IPS-15b (cell line): Measurements from ENCODE around the gene CD247.

Experiments used
- H3K27me3 ChIP-seq: one replicate; pipeline ENCODE4 v1.6.1; 2013; ENCODE audit warnings: low read length; ENCODE audit not compliant: control insufficient read depth, insufficient read depth
- H3K36me3 ChIP-seq: one replicate; pipeline ENCODE4 v1.6.1; 2013; ENCODE audit warnings: low read length; ENCODE audit not compliant: control insufficient read depth, insufficient read depth
- H3K4me1 ChIP-seq: one replicate; pipeline ENCODE4 v1.6.1; 2013; ENCODE audit warnings: mild to moderate bottlenecking, low read length; ENCODE audit not compliant: control insufficient read depth, insufficient read depth
- H3K4me3 ChIP-seq: one replicate; pipeline ENCODE4 v1.5.1; 2013; ENCODE audit warnings: low read depth, low read length
- H3K9ac ChIP-seq: one replicate; pipeline ENCODE4 v1.6.1; 2013; ENCODE audit warnings: low read depth, mild to moderate bottlenecking, low read length
- H3K9me3 ChIP-seq: one replicate; pipeline ENCODE4 v1.6.1; 2013; ENCODE audit warnings: mild to moderate bottlenecking, low read length; ENCODE audit not compliant: control insufficient read depth, insufficient read depth

The CD247 gene

DNA sequence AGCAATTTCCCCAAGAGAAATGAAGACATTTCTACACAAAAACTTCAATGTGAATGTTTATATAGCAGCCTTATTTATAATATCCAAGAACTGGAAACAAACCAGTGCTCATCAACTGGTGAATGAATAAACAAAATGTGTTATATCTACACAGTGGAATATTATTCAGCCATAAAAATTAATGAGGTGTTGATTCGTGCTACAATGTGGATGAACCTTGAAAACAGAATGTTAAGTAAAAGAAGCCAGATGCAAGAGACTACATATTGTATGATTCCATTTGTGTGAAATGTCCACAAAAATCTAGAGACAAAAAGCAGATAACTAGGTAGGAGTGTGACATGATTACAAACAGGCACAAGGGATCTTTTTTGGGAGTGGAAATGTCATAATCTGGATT lies 110.0 kb downstream of the CD247 start:
- peaks cover 9% of the 10 kb centered on the region for H3K36me3 ChIP-seq
- H3K27me3 ChIP-seq, result no peaks in the 10 kb centered on the region
- no peaks in the 10 kb centered on the region for H3K9me3 ChIP-seq
- no peak overlapping the region for H3K4me3 ChIP-seq
- H3K9ac ChIP-seq, result no peak overlapping the region
- H3K4me1 ChIP-seq, result no peaks in the 10 kb centered on the region

DNA sequence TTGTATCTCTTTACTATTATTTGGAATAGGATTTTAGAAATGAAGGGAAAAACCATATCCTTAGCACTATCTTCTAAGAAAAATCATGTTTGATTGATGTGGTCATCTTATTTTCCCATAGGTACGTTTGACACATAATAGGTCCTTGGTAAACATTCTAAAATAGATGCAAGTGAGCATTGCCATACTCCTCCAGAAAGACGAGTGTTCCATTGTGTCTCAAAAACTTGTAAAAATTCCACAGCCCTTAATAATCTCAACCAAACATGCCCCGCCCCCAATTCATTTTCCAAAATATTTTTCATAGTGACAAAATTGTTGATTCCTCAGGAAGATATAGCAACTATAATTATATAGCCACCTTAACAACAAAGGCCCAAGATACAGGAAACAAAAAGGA lies 113.4 kb downstream of the CD247 start:
- H3K36me3 ChIP-seq, result no peaks in the 10 kb centered on the region

DNA sequence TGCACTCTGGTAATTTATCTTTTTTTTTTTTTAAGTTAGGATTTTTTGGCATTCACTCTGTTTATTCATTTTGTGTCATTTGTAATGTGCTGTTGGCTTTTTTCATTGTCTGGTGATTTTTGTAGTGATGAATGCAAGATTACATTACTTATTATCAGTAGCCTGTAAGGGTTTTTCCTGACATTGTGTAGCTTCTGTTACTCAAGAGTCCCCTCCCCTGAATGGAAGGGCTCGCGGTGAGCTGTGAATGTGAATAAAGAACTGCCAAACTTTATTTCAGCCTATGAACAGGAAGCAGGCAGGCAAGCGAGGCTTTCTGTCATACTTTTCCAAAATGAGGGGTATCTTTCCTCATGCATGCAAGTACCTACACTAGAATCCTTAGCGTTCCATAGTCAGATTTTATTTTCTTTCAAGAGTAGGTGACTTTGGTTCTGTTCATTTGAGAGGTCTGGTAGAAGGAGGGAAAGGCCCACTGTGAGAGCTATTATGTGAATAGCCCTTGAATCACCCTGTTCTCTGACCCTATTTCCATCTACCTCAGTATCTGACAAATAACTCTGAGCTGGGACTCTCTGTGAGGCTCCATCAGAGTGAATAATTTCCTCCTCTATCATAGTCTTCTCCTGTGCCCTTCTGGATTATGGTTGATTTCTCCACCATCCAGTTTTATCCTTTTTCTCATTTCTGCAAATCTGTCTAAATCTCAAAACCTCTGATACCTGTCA lies 114.0 kb downstream of the CD247 start:
- Histone ChIP-seq H3K9me3 (no peaks in the 10 kb centered on the region), H3K27me3 (no peaks in the 10 kb centered on the region), H3K36me3 (no peaks in the 10 kb centered on the region), H3K9ac (no peak overlapping the region), H3K4me1 (no peaks in the 10 kb centered on the region), H3K4me3 (no peak overlapping the region)

More for the DNA sequence above, 113.4 kb downstream of the CD247 start:
- no peak overlapping the region for H3K9ac ChIP-seq
- no peaks in the 10 kb centered on the region for H3K27me3 ChIP-seq
- no peaks in the 10 kb centered on the region for H3K4me1 ChIP-seq
- no peak overlapping the region for H3K4me3 ChIP-seq
- no peaks in the 10 kb centered on the region for H3K9me3 ChIP-seq

DNA sequence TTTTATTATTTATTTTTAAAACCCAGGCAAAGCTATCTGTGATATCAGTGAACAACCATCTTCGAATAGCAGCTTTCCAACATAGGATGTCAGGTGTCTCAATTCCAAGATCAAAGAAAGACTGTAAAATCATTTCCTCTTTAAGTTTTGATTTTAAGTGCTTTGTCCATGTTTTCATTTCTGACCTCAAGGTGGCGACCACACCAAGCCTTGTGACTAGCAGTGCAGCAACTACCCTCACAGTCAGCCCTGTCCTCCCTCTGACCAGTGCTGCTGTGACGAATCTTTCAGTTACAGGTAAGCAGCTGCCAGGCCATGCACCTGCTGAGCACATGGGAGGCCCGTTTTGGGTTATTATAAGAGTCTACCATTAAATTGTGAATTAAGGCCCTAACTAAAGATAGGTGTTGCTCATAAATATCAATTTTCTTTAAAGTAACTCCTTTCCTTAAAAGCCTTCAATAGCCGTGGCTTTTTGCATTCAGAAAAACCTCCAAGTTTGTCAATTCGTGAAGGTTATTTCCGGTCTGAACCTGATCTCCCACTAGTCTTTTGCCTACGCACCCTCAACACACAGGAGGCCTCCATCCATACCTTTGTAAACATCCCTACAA lies 117.0 kb downstream of the CD247 start:
- H3K9me3 ChIP-seq, result no peaks in the 10 kb centered on the region
- H3K27me3 ChIP-seq, result no peaks in the 10 kb centered on the region
- no peak overlapping the region for H3K9ac ChIP-seq
- H3K4me3 ChIP-seq, result no peak overlapping the region
- H3K4me1 ChIP-seq, result no peaks in the 10 kb centered on the region
- no peaks in the 10 kb centered on the region for H3K36me3 ChIP-seq

DNA sequence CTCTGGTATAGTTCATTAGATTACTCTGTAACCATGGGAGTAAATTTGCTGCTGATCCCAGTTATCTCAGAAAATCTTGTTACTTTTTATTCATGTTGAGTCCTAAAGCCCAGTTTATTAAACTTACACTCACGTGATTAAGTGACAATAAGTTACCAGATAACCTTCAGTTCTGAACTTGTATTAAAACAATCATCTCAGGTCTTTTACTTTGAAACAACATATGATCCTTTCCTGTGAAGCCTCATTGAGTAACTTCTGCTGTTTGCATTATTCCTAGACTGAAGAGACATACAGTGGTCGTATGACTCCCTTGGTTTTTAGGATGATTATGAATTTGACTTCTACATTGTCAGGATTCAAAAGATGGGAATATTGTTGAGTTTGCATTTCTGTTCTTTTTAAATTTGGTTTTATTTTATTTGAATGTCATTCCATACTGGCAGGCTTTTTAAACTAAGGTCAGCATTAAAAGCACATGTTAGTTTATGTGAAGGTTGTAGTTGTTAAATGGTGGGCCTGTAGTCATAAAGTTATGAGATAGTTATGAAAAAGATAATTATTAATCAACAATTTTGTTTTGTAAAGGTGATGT lies 117.9 kb downstream of the CD247 start:
- Histone ChIP-seq H3K9me3 (no peaks in the 10 kb centered on the region), H3K4me3 (no peak overlapping the region), H3K4me1 (no peaks in the 10 kb centered on the region), H3K27me3 (no peaks in the 10 kb centered on the region), H3K9ac (no peak overlapping the region), H3K36me3 (no peaks in the 10 kb centered on the region)

DNA sequence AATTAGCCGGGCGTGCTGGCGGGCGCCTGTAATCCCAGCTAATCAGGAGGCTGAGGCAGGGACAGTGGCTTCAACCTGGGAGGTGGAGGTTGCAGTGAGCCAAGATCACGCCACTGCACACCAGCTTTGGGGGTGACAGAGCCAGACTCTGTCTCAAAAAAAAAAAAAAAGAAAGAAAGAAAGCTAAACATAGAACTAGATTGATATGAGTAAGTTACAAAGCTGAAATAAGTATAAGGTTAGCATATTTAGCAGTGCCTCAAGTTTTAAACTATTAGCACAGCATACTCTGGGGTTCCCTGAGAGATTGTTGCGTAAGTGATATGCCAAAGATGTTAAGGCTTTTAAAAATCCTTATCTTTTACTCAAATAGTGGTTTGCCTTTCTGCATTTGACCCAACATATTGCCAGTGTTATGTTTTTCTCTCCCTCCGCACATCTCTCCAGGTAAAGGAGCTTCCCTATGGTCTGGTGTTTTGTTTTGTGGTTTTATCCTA lies 126.1 kb downstream of the CD247 start:
- no peak overlapping the region for H3K4me3 ChIP-seq
- no peaks in the 10 kb centered on the region for H3K27me3 ChIP-seq
- no peak overlapping the region for H3K9ac ChIP-seq
- H3K9me3 ChIP-seq, result no peaks in the 10 kb centered on the region
- peaks cover 3% of the 10 kb centered on the region for H3K36me3 ChIP-seq
- no peaks in the 10 kb centered on the region for H3K4me1 ChIP-seq

DNA sequence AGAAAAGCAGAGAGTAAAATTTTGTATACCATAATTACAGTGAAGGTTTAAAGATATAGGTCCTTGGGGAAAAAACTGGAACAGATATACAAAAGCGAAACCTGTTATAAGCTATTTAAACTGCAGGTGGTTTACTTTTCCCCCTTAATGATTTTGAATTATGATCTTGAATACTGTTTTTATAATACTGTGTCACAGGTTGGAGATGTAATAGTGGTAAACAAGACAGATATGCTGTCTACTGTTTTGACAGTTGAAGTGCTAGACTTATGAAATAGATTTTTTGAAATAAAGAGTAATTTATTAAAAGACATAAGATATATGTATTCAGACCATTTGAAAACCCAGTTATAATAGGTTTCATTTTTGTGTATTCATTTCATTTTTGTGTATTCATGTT lies 129.4 kb downstream of the CD247 start:
- H3K27me3 ChIP-seq, result no peaks in the 10 kb centered on the region
- no peak overlapping the region for H3K9ac ChIP-seq
- no peaks in the 10 kb centered on the region for H3K9me3 ChIP-seq
- H3K36me3 ChIP-seq, result peaks cover 3% of the 10 kb centered on the region
- no peak overlapping the region for H3K4me3 ChIP-seq
- no peaks in the 10 kb centered on the region for H3K4me1 ChIP-seq

DNA sequence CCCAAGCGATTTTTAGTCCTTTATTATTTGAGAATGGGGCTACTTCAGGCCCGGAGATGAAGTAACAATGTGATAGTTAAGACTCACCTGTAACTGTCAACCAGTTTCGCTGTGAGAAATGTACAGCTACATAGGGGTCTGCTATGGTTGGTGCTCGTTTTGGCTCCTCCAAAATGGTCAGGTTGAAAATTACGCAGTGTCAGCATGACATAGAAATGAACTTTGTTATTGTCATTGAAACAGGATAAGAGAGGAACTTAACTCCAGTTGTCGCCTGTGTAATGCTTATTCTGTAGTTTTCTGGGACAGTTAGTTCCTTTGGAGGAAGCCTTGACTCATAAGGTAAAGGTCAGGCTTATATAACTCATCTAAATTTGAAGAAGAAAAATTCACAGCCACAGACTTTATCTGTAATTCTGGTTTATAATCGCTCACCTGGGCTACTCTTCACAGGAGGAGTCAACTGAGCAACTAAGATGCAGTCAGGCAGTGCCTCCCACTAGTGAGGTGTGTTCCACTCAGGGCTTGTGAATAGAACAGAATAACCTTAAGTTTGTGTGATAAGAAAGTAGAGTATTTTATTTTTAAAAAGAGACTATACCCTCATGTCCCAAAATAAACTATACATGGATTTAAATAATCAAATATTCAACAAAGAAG lies 130.9 kb downstream of the CD247 start:
- H3K9ac ChIP-seq, result no peak overlapping the region
- H3K4me1 ChIP-seq, result no peaks in the 10 kb centered on the region
- no peak overlapping the region for H3K4me3 ChIP-seq
- H3K9me3 ChIP-seq, result no peaks in the 10 kb centered on the region
- peaks cover 3% of the 10 kb centered on the region for H3K36me3 ChIP-seq
- H3K27me3 ChIP-seq, result no peaks in the 10 kb centered on the region
